ENCODE results near the gene RUNX2.

DNA sequence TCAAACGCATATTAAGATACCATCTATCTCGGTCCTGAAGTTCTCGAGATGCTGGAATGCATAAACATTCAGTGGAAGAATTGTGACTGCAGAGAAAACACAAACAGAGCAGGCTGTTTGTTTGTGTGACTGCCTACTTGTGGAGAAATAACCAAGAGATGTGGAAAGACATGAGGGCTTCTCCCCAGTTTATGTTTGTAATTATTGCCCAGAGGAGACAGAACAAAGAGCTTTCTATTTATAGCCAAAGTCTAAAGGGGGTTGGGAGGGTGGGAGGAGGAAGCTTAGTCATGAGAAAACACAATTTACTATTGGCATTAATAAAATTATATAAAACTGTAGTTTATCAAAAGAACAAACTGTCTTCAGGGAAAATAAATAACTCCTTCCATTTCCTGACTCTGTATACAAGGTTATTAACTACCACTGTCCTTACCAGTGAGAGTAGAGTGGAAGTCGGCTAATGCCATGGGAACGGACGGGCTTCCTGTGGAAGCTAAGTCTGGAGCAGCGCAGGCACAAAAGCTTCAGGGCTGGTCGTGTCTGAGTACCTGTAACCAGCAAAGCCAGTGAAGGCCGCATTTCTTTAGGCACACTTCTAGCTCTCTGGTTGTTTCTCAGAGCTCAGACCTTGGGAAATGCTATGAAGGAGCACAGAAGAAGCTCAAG is 249.8 kb downstream of the RUNX2 start:
- TF ChIP-seq CTCF (IDR thresholded peaks at IDR 0.05) (no peak), POLR2AphosphoS5 (IDR thresholded peaks at IDR 0.05; ENCODE audit: low read depth, low read length) (no peak), REST (IDR thresholded peaks at IDR 0.05; ENCODE audit: insufficient read depth in 1 of 2, low read depth in 2 of 2, low read length in 1 of 2) (no peak)
